Endodermal cell (in vitro differentiated cells): ENCODE results near the gene CBFB. TPM values are rescaled to one million over a fixed set of nuclear protein-coding genes. Genes with fewer than 3 reads are reported as not detected.

Source experiments
- DNase-seq: peaks from one replicate; pipeline ENCODE4 v3.0.0-alpha.2; 2017
- H3K27ac ChIP-seq: 2 replicates; pipeline ENCODE4 v1.5.1; 2013; ENCODE audit warnings: mild to moderate bottlenecking, low read depth, low read length, moderate library complexity
- H3K27me3 ChIP-seq: 2 replicates; pipeline ENCODE4 v1.6.1; 2013; ENCODE audit warnings: mild to moderate bottlenecking, low read length, moderate library complexity; ENCODE audit not compliant: insufficient read depth, control insufficient read depth, poor library complexity, severe bottlenecking
- H3K36me3 ChIP-seq: 2 replicates; pipeline ENCODE4 v1.7.0; 2013; ENCODE audit warnings: mild to moderate bottlenecking, low read length, moderate library complexity; ENCODE audit not compliant: control insufficient read depth, insufficient read depth
- H3K4me1 ChIP-seq: one replicate; pipeline ENCODE4 v1.7.0; 2013; ENCODE audit warnings: low read length; ENCODE audit not compliant: control insufficient read depth, insufficient read depth
- H3K4me3 ChIP-seq: 2 replicates; pipeline ENCODE4 v1.5.1; 2013; ENCODE audit warnings: mild to moderate bottlenecking, low read length, moderate library complexity
- H3K9ac ChIP-seq: 2 replicates; pipeline ENCODE4 v1.6.1; 2013; ENCODE audit warnings: mild to moderate bottlenecking, low read length, moderate library complexity; ENCODE audit not compliant: poor library complexity, severe bottlenecking; ENCODE audit errors: extremely low read depth
- H3K9me3 ChIP-seq: 2 replicates; pipeline ENCODE4 v1.6.1; 2013; ENCODE audit warnings: mild to moderate bottlenecking, low read length, moderate library complexity; ENCODE audit not compliant: control insufficient read depth
- H3K27ac Mint-ChIP-seq: 2 replicates; pipeline ENCODE4 v1.8.0; 2020; ENCODE audit warnings: mixed read lengths
- H3K27me3 Mint-ChIP-seq: 2 replicates; pipeline ENCODE4 v1.8.0; 2021; ENCODE audit warnings: mild to moderate bottlenecking, mixed read lengths; ENCODE audit not compliant: insufficient read depth
- H3K36me3 Mint-ChIP-seq: 2 replicates; pipeline ENCODE4 v1.8.0; 2020; ENCODE audit warnings: low read depth, mixed read lengths
- H3K4me1 Mint-ChIP-seq: 2 replicates; pipeline ENCODE4 v1.8.0; 2020; ENCODE audit warnings: mixed read lengths
- H3K4me3 Mint-ChIP-seq: 2 replicates; pipeline ENCODE4 v1.8.0; 2020; ENCODE audit warnings: mild to moderate bottlenecking, moderate library complexity, mixed read lengths
- H3K9me3 Mint-ChIP-seq: 2 replicates; pipeline ENCODE4 v1.8.0; 2020; ENCODE audit warnings: mild to moderate bottlenecking, mixed read lengths
- CTCF ChIP-seq: fragments of 200-600 bp; sonication (generic); conservative IDR thresholded peaks from 2 replicates; pipeline ENCODE4 v1.5.0; 2021; ENCODE audit warnings: antibody characterized with exemption, mild to moderate bottlenecking
- WGBS, 2 experiments: methylation state at CpG; one replicate each; pipeline versions ENCODE4 v1.1.5 to v1.1.7; 2013; ENCODE audit warnings: missing lambda C conversion rate in 2 of 2, mixed read lengths in 1 of 2; ENCODE audit not compliant: insufficient coverage in 1 of 2, insufficient read length in 1 of 2; 5-methylcytosine and 5-hydroxymethylcytosine counted together
- total RNA-seq, 2 donors: library from RNA; stranded (reverse); fragmentation: NEBNext Ultra II Directional in 1 of 2; extraction: Animal tissue kit (Norgen Biotek cat#: 25700) in 1 of 2; gene quantifications; 2 replicates in 1 of 2; 3 replicates in 1 of 2; pipeline ENCODE4 v1.2.1, GENCODE V29; 2021

Gene CBFB
- total RNA-seq, 2 donors from 2014 or later: 93.9 to 95.2 TPM

- H3K36me3 Mint-ChIP-seq: no peaks in the 10 kb centered on the region
- H3K27me3 Mint-ChIP-seq: peaks cover 48% of the 10 kb centered on the region
- no peaks in the 10 kb centered on the region for H3K9me3 Mint-ChIP-seq
- H3K4me3 Mint-ChIP-seq: peak overlapping the region; percentile 52
- peak; percentile 46 for DNase-seq
- H3K4me1 Mint-ChIP-seq: peaks cover 1% of the 10 kb centered on the region
- peaks cover 30% of the 10 kb centered on the region for H3K27me3 ChIP-seq
- WGBS, 2 experiments: 75 to 100% methylated on average over 1 to 4 of the region's 6 CpGs
- H3K9me3 ChIP-seq: no peaks in the 10 kb centered on the region
- H3K4me3 ChIP-seq: peak overlapping the region; percentile 66
- no peak for TF ChIP-seq CTCF
- no peak overlapping the region for H3K27ac ChIP-seq
- H3K9ac ChIP-seq: no peak overlapping the region
- no peak overlapping the region for H3K27ac Mint-ChIP-seq
- H3K4me1 ChIP-seq: peaks cover 4% of the 10 kb centered on the region
- H3K36me3 ChIP-seq: no peaks in the 10 kb centered on the region
Observed at GRCh38 chr16:67014634-67015312, 14.2 kb upstream of the CBFB start.

GRCh38 chr16:67015313-67015731, 13.6 kb upstream of the CBFB start:
- WGBS, 2 experiments: 92 to 100% methylated on average over 2 to 9 of the region's 9 CpGs
- no peaks in the 10 kb centered on the region for H3K9me3 Mint-ChIP-seq
- no peaks in the 10 kb centered on the region for H3K36me3 ChIP-seq
- peaks cover 47% of the 10 kb centered on the region for H3K27me3 Mint-ChIP-seq
- H3K9me3 ChIP-seq: no peaks in the 10 kb centered on the region
- DNase-seq: no peak
- no peak overlapping the region for H3K27ac Mint-ChIP-seq
- H3K9ac ChIP-seq: no peak overlapping the region
- peaks cover 4% of the 10 kb centered on the region for H3K4me1 ChIP-seq
- peaks cover 1% of the 10 kb centered on the region for H3K4me1 Mint-ChIP-seq
- no peak overlapping the region for H3K4me3 Mint-ChIP-seq
- H3K36me3 Mint-ChIP-seq: no peaks in the 10 kb centered on the region
- peaks cover 30% of the 10 kb centered on the region for H3K27me3 ChIP-seq
- no peak overlapping the region for H3K4me3 ChIP-seq
- TF ChIP-seq CTCF: peak; percentile 38
- no peak overlapping the region for H3K27ac ChIP-seq

GRCh38 chr16:67016143-67016542, 12.8 kb upstream of the CBFB start:
- Mint-ChIP-seq H3K36me3 (no peaks in the 10 kb centered on the region), H3K27ac (no peak overlapping the region), H3K4me3 (no peak overlapping the region), H3K4me1 (peaks cover 1% of the 10 kb centered on the region), H3K27me3 (peaks cover 41% of the 10 kb centered on the region), H3K9me3 (no peaks in the 10 kb centered on the region)
- H3K27me3 ChIP-seq: peaks cover 30% of the 10 kb centered on the region
- peaks cover 4% of the 10 kb centered on the region for H3K4me1 ChIP-seq
- H3K9me3 ChIP-seq: no peaks in the 10 kb centered on the region
- no peak for TF ChIP-seq CTCF
- H3K36me3 ChIP-seq: no peaks in the 10 kb centered on the region
- H3K9ac ChIP-seq: no peak overlapping the region
- peak; percentile 23 for DNase-seq
- H3K27ac ChIP-seq: no peak overlapping the region
- H3K4me3 ChIP-seq: no peak overlapping the region
